Smooth muscle cell (in vitro differentiated cells): ENCODE measurements around the gene ZFX. TPM values are rescaled to one million over a fixed set of nuclear protein-coding genes. Genes with fewer than 3 reads are reported as not detected.

ENCODE experiments used
- DNase-seq: peaks from one replicate; lab custom pipeline; 2025; ENCODE audit not compliant: unreplicated experiment; lab: John Stamatoyannopoulos, UW
- H2AFZ ChIP-seq: fragments of 200-600 bp; sonication (generic); 2 replicates; pipeline ENCODE4 v1.6.0; 2016; ENCODE audit warnings: antibody characterized with exemption, low read depth, mild to moderate bottlenecking
- H3F3A ChIP-seq: fragments of 200-600 bp; sonication (generic); 2 replicates; pipeline ENCODE4 v1.6.0; 2017; ENCODE audit warnings: antibody characterized with exemption, low read depth
- H3K27ac ChIP-seq: fragments of 200-600 bp; sonication (generic); 2 replicates; pipeline ENCODE4 v1.5.1; 2016; ENCODE audit warnings: low read depth, mild to moderate bottlenecking
- H3K27me3 ChIP-seq: fragments of 200-600 bp; sonication (generic); 2 replicates; pipeline ENCODE4 v1.6.1; 2016; ENCODE audit warnings: low read depth, mild to moderate bottlenecking
- H3K36me3 ChIP-seq: fragments of 200-600 bp; sonication (generic); 2 replicates; pipeline ENCODE4 v1.5.1; 2016; ENCODE audit warnings: low read depth
- H3K4me1 ChIP-seq: fragments of 200-600 bp; sonication (generic); 2 replicates; pipeline ENCODE4 v1.5.1; 2016; ENCODE audit warnings: low read depth
- H3K4me2 ChIP-seq: fragments of 200-600 bp; sonication (generic); 2 replicates; pipeline ENCODE4 v1.6.0; 2016; ENCODE audit warnings: mild to moderate bottlenecking
- H3K4me3 ChIP-seq: fragments of 200-600 bp; sonication (generic); 2 replicates; pipeline ENCODE4 v1.5.1; 2016; ENCODE audit warnings: mild to moderate bottlenecking
- H3K79me2 ChIP-seq: fragments of 200-600 bp; sonication (generic); 2 replicates; pipeline ENCODE4 v1.6.0; 2016; ENCODE audit warnings: low read depth, mild to moderate bottlenecking
- H3K9ac ChIP-seq: fragments of 200-600 bp; sonication (generic); 2 replicates; pipeline ENCODE4 v1.6.0; 2016; ENCODE audit warnings: low read depth
- H3K9me3 ChIP-seq: fragments of 200-600 bp; sonication (generic); replicated peaks from 2 replicates; pipeline ENCODE4 v1.5.1; 2016; ENCODE audit warnings: low read depth
- H4K20me1 ChIP-seq: fragments of 200-600 bp; sonication (generic); 2 replicates; pipeline ENCODE4 v1.6.0; 2016; ENCODE audit warnings: low read depth
- WGBS: methylation state at CpG from one replicate; pipeline ENCODE4 v1.1.7; 2016; ENCODE audit warnings: low lambda C conversion rate; 5-methylcytosine and 5-hydroxymethylcytosine counted together
- polyA plus RNA-seq: library from polyadenylated mRNA; unstranded; fragments of >200 nt; fragmentation: Nextera tagmentation; extraction: Ambion mirVana; gene quantifications from 2 replicates; pipeline ENCODE4 v1.2.1, GENCODE V29; 2016
- total RNA-seq: library from RNA; depleted of rRNA; stranded (reverse); fragments of >200 nt; gene quantifications from 2 replicates; pipeline ENCODE4 v1.2.3, GENCODE V29; 2014
- TF ChIP-seq, protein P1 (sequence below): fragments of 200-600 bp; sonication (generic); IDR thresholded peaks from 2 replicates; pipeline ENCODE4 v1.5.1; 2017; ENCODE audit warnings: borderline replicate concordance, mild to moderate bottlenecking, antibody characterized with exemption; ENCODE audit not compliant: insufficient read depth, poor library complexity, severe bottlenecking

The ZFX gene
- total and polyA plus RNA-seq, 2 experiments from 2014 or later, result 17.1 to 52.9 TPM

- no peaks in the 10 kb centered on the region for H3K9me3 ChIP-seq
- TF ChIP-seq, protein P1, sequence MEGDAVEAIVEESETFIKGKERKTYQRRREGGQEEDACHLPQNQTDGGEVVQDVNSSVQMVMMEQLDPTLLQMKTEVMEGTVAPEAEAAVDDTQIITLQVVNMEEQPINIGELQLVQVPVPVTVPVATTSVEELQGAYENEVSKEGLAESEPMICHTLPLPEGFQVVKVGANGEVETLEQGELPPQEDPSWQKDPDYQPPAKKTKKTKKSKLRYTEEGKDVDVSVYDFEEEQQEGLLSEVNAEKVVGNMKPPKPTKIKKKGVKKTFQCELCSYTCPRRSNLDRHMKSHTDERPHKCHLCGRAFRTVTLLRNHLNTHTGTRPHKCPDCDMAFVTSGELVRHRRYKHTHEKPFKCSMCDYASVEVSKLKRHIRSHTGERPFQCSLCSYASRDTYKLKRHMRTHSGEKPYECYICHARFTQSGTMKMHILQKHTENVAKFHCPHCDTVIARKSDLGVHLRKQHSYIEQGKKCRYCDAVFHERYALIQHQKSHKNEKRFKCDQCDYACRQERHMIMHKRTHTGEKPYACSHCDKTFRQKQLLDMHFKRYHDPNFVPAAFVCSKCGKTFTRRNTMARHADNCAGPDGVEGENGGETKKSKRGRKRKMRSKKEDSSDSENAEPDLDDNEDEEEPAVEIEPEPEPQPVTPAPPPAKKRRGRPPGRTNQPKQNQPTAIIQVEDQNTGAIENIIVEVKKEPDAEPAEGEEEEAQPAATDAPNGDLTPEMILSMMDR, result no peak
- DNase-seq, result no peak
- no peak overlapping the region for H3K9ac ChIP-seq
- H3K79me2 ChIP-seq, result no peaks in the 10 kb centered on the region
- peaks cover 7% of the 10 kb centered on the region for H3K4me1 ChIP-seq
- H3K4me3 ChIP-seq, result no peak overlapping the region
- no peaks in the 10 kb centered on the region for H4K20me1 ChIP-seq
- no peaks in the 10 kb centered on the region for H3K27me3 ChIP-seq
- no peak overlapping the region for H3K27ac ChIP-seq
- no peaks in the 10 kb centered on the region for H3K36me3 ChIP-seq
- no peak overlapping the region for H2AFZ ChIP-seq
- H3K4me2 ChIP-seq, result no peak overlapping the region
- WGBS, result 82% methylated on average over 3 of the region's 3 CpGs
- H3F3A ChIP-seq, result no peaks in the 10 kb centered on the region
Measured at GRCh38 chrX:24243692-24244091, 94.2 kb downstream of the ZFX start.

DNA sequence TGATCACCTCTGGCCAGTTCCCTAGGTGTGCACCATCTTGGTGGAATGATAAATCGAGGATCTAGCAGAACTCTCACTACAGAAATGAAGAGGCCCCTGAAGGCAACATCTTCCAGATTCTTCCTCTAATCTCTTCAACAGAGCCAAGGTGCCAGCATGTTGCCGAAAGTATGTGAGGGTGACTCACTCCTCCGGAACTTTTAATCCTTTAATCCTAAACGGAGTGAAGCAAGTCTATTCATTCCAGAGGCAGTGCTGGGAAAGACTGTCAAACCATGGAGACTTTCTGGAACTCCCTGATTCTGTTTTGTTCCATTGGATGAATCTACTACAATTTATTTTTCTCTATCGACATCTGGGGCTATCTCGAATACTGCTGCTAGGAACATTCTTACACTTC lies 95.7 kb downstream of the ZFX start:
- Histone ChIP-seq H4K20me1 (no peaks in the 10 kb centered on the region), H3K4me3 (no peak overlapping the region), H3K9me3 (no peaks in the 10 kb centered on the region), H3K9ac (no peak overlapping the region), H3K79me2 (no peaks in the 10 kb centered on the region), H3K27ac (peak overlapping the region; percentile 29), H3F3A (no peaks in the 10 kb centered on the region), H3K4me1 (peaks cover 7% of the 10 kb centered on the region), H3K27me3 (no peaks in the 10 kb centered on the region), H2AFZ (no peak overlapping the region), H3K4me2 (peak overlapping the region; percentile 63), H3K36me3 (no peaks in the 10 kb centered on the region)
- TF ChIP-seq, protein P1, result no peak
- 16% methylated on average over 6 of the region's 6 CpGs for WGBS
- no peak for DNase-seq

GRCh38 chrX:24248042-24248441 lies 98.5 kb downstream of the ZFX start:
- peaks cover 7% of the 10 kb centered on the region for H3K4me1 ChIP-seq
- 98% methylated on average over 4 of the region's 4 CpGs for WGBS
- no peaks in the 10 kb centered on the region for H3K36me3 ChIP-seq
- no peak overlapping the region for H3K4me2 ChIP-seq
- TF ChIP-seq, protein P1, result no peak
- H3K79me2 ChIP-seq, result no peaks in the 10 kb centered on the region
- H3K9ac ChIP-seq, result no peak overlapping the region
- H3K9me3 ChIP-seq, result no peaks in the 10 kb centered on the region
- no peak overlapping the region for H3K4me3 ChIP-seq
- no peaks in the 10 kb centered on the region for H3F3A ChIP-seq
- H2AFZ ChIP-seq, result no peak overlapping the region
- no peaks in the 10 kb centered on the region for H4K20me1 ChIP-seq
- DNase-seq, result no peak
- H3K27ac ChIP-seq, result no peak overlapping the region
- H3K27me3 ChIP-seq, result no peaks in the 10 kb centered on the region

- H4K20me1 ChIP-seq, result no peaks in the 10 kb centered on the region
- no peak overlapping the region for H3K9ac ChIP-seq
- no peaks in the 10 kb centered on the region for H3K4me1 ChIP-seq
- WGBS, result 78% methylated on average over 3 of the region's 3 CpGs
- H3K36me3 ChIP-seq, result no peaks in the 10 kb centered on the region
- TF ChIP-seq, protein P1, result no peak
- H3K4me2 ChIP-seq, result no peak overlapping the region
- no peak overlapping the region for H2AFZ ChIP-seq
- H3K27ac ChIP-seq, result no peak overlapping the region
- H3F3A ChIP-seq, result no peaks in the 10 kb centered on the region
- no peaks in the 10 kb centered on the region for H3K79me2 ChIP-seq
- no peaks in the 10 kb centered on the region for H3K9me3 ChIP-seq
- no peaks in the 10 kb centered on the region for H3K27me3 ChIP-seq
- no peak for DNase-seq
- H3K4me3 ChIP-seq, result no peak overlapping the region
Measured at GRCh38 chrX:24253030-24253429, 103.5 kb downstream of the ZFX start.
